H7 (cell line): ENCODE results near the gene ALDH18A1. TPM values are rescaled to one million over a fixed set of nuclear protein-coding genes. Genes with fewer than 3 reads are reported as not detected.

Experiments
- DNase-seq: peaks from one replicate; pipeline ENCODE4 v3.0.0; 2012
- H3K27me3 ChIP-seq: 2 replicates; pipeline ENCODE4 v1.6.0; 2011; ENCODE audit warnings: mild to moderate bottlenecking, low read length; ENCODE audit not compliant: control insufficient read depth, insufficient read depth
- H3K36me3 ChIP-seq: replicated peaks from 2 replicates; pipeline ENCODE4 v1.5.1; 2011; ENCODE audit warnings: low read length; ENCODE audit not compliant: control insufficient read depth, insufficient read depth
- H3K4me3 ChIP-seq: 2 replicates; pipeline ENCODE4 v1.5.1; 2011; ENCODE audit warnings: low read depth, mild to moderate bottlenecking, control low read depth, low read length, moderate library complexity; ENCODE audit not compliant: insufficient read depth
- total RNA-seq: library from RNA; depleted of rRNA; stranded (reverse); fragments of >200 nt; shearing (Covaris generic); gene quantifications from 2 replicates; pipeline ENCODE4 v1.2.3, GENCODE V29; 2014

ALDH18A1 gene
- total RNA-seq, 1 experiment from 2014 or later = 104 TPM

DNA sequence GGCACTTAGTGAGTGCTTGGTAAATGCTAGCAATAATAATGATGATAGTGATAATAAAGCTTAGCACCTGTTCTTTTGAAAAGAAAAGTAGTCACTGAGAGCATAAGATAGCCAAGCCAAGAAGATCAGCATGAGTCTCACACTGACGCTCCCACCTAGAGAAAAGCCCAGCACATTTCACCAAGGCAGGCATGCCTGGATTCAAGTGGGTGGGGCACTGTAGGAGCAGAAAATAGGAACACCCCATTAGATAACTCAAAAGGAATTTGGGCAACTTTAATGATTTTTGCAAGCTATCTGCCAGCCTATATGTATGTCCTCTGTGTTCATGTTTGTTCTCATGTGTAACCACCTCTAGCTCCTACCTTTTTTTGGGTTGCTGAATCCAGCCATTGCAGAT, 77.2 kb downstream of the ALDH18A1 start:
- H3K27me3 ChIP-seq = no peaks in the 10 kb centered on the region
- H3K36me3 ChIP-seq = no peaks in the 10 kb centered on the region
- H3K4me3 ChIP-seq = no peak overlapping the region
- DNase-seq = no peak

DNA sequence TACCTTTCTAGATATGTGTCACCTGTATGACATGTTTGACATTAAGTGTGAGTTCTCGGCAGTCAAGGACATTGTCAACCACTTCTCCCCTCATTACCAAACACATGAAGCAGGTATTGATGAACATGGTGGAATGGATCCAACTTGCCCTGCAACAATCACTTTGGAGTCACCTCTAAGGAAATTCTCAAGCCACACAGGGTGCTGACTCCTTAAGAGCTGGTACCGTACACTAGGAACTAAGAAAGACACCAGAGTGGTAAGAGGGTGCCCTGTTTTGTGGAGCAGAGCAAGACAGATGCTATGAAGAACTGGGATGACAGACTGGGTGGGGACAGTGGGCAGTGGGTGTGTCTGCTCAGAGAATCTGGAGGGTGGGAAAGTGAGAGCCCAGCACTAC, 77.9 kb downstream of the ALDH18A1 start:
- no peak overlapping the region for H3K4me3 ChIP-seq
- H3K27me3 ChIP-seq = no peaks in the 10 kb centered on the region
- DNase-seq = no peak
- H3K36me3 ChIP-seq = no peaks in the 10 kb centered on the region

DNA sequence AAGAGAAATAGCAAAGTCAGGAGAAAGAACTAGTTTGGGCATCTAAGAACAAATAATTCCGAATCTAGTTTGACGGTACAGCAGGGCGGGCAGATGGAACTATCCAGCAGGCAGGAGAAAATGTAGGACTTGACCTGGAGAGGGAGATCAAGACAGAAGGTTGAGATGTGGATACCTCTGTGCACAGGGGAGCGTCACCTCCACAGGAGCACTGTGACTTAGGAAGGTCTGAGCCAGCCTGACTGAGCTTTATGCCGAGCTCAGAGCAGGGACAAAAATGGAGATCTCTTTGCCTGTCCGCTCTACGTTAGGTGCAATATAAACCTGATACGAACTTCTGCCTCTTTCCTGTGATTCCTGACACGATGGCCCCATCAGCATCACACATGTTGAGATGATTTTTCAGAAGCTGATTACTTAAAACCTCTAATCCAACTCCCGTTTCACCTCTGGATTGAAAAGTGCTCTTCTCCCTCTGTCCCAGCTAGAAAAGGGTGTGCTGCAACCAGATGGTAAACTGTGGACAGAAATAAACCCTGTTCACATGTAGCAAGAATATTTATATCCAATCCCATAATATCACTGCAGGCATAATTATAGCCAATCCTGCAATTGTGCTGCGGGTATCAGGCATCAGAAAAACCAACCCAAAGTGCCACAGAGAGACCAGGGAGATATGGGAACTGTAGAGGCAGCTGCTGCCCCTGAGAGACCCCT, 81.7 kb downstream of the ALDH18A1 start:
- Histone ChIP-seq H3K36me3 (no peaks in the 10 kb centered on the region), H3K27me3 (no peaks in the 10 kb centered on the region), H3K4me3 (no peak overlapping the region)
- DNase-seq = no peak

DNA sequence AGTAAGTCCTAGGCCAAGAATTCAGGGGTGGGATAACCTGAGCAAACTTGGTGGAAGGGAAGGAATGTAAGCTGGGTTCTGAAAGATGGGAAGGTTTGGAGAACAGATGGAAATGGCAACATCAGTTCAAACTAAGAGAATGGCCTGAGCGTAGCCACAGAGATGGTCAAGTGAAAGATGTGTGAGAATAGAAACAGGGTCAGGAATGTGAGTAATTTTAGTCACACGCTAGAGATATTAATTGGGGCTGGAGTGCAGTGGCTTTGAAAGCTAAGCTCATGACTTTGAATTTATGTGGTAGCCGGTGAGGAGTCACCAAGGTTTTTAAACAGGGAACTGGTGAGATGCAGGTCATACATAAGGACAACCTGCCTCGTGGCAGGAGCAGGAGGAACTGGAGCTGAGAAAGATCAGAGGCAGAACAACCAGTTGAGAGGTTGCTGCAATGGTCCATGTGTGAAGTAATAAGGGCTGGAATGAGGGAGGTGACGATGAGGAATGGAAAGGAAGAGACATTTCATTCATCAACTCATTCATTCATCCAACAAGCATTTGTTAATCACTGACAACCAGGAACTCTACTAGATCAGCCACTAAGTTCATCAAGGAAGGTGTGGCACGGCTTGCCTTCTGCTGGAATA, 82.4 kb downstream of the ALDH18A1 start:
- no peak for DNase-seq
- H3K36me3 ChIP-seq = no peaks in the 10 kb centered on the region
- no peaks in the 10 kb centered on the region for H3K27me3 ChIP-seq
- no peak overlapping the region for H3K4me3 ChIP-seq

DNA sequence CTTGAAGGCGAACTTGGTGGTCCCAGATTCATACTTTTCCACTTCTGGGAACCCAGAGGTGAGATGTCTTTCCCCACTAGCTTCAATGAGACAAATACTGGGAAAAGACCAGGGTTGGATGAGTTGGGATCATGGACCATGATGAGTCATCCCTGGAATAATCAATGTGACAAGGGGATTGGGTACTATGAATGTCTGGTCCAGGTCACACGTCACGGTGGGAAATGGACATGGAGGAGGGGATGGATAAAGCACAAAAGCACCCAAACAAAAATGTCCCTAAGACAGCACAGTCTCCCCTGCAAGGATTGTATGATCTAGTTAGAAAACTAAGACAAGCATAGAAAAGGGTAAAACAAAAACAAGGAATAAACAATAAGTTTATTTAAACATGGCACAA, 83.0 kb downstream of the ALDH18A1 start:
- H3K4me3 ChIP-seq = no peak overlapping the region
- DNase-seq = no peak
- H3K36me3 ChIP-seq = no peaks in the 10 kb centered on the region
- H3K27me3 ChIP-seq = no peaks in the 10 kb centered on the region

DNA sequence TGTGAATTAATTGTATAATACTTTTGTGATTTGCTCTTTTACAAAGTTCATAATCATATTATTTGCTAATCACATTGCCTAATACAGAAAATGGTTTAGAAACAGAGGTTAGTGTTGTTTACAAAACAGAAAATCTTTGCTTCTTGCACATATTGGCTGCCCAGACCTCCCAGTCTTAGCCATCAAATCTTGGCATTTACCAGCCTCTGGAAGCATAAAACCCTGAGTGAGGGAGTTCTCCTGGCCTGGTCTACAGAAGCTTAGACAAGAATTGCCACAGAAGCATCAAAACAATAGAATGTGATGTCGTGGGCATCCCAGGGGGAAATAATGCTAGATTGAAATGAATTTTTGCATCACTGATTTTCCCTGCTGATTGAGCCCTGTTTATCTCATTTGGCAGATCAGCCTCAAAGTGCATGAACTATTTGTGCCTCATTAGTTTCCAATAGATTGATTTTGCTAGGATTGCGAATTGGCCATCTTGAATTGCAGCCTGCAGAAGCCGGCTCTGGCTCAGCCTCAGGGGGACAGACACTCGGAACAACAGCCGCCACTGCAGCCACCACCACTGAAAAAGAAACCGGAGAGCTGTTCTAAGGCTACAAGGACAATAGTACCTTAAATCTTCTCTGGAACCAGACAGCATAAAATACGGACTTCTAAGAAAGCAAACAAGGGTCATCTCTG, 84.2 kb downstream of the ALDH18A1 start:
- Histone ChIP-seq H3K27me3 (no peaks in the 10 kb centered on the region), H3K4me3 (no peak overlapping the region), H3K36me3 (no peaks in the 10 kb centered on the region)
- no peak for DNase-seq

DNA sequence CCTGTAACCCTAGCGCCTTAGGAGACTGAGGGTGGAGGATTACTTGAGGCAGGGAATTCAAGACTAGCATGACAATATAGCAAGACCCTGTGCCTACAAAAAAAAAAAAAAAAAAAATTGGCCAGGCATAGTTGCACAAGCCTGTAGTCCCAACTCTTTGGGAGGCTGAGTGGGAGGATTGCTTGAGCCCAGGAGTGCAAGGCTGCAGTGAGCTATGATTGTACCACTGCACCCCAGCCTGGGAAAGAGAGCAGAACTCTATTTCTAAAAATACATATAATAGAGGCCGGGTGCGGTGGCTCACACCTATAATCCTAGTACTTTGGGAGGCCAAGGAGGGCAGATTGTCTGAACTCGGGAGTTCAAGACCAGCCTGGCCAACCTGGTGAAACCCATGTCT, 85.1 kb downstream of the ALDH18A1 start:
- Histone ChIP-seq H3K36me3 (no peaks in the 10 kb centered on the region), H3K4me3 (no peak overlapping the region), H3K27me3 (no peaks in the 10 kb centered on the region)
- DNase-seq = no peak

DNA sequence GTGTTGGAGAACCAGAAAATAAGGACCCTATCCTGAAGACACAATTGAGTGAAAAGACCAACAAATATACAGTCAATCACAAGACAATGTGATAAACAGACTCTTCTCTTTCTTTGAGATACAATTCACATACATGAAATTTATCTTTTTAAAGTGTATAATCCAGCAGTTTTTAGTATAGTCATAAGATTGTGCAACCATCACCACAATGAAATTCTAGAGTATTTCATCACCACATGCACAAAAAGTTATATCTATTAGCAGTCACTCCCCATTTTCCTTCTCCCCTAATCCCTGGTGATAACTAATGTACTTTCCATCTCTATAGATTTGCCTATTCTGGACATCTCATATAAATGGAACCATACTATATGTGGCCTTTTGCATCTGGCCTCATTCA, 87.1 kb downstream of the ALDH18A1 start:
- H3K27me3 ChIP-seq = no peaks in the 10 kb centered on the region
- no peak for DNase-seq
- H3K36me3 ChIP-seq = no peaks in the 10 kb centered on the region
- H3K4me3 ChIP-seq = no peak overlapping the region

DNA sequence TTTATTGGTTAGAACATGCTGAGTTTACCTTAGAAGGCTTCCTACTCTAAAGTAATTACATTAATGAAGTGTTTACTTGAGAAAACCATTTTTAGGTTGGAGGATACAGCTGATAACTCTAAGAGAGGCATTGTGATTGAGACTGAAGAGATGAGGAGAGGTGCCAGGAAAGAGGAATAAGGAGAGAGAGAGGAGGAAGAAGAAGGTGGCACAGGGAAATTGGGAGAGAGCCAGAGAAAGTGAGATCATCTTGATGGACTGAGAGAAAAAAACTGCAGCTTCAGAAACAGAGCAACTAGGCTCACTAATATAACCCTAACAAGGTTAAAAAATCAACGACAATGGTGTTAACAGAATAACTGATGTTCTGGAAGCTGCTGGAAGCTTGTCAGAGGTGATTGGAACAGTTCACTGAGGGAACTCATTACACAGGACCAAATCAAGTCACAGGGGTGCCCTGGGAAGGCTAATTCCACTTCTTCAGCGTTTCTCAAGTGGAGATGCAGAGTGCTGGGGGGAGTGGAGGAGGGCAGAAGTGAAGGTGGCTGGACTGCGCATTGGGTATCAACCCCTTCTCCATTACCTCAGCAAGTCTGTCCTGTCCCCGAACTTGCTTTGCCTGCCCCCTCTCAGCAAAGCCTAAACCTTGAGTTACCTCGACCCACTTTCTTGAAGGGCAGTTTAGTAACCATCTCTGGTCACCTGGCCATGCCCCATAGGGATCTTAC, 88.4 kb downstream of the ALDH18A1 start:
- no peaks in the 10 kb centered on the region for H3K36me3 ChIP-seq
- H3K27me3 ChIP-seq = no peaks in the 10 kb centered on the region
- no peak for DNase-seq
- no peak overlapping the region for H3K4me3 ChIP-seq

DNA sequence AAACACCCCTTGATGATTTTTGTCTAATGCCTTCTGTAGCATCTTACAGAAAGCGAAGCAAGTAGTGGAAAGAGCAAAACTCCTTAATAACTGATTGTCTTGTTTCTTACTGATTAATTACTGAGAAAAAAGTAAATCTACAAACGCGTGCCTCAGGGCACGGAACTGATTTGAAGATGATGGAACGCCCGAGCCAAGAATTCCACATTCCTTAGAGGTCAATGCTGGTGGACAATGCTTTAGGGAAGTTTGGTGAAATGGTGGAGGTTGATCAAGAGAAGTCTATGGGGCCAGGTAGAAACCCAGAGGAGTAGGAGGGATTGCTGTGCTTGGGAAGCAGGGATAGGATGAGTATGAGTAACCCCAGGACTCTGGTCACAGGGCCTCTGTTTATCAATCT, 90.4 kb downstream of the ALDH18A1 start:
- Histone ChIP-seq H3K27me3 (no peaks in the 10 kb centered on the region), H3K4me3 (no peak overlapping the region), H3K36me3 (no peaks in the 10 kb centered on the region)
- DNase-seq = no peak

DNA sequence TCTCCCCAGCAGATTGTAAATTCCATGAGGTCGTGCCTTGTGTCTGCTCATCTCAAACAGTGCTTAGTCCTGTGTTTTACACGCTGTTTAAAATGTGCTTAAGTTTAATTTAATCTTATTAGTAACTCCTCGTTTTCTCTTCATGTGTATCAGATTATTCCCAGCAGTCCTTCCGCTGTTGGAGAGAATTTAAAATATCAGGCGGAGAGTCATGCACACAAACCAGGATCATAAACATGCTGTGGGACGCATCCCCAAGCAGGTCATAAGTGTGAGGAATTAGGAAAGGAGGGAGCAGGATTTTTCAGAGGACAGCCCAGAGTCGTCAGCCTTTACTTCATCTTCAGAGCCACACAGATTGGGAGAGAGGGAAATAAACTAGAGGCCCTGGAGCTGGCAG, 91.2 kb downstream of the ALDH18A1 start:
- Histone ChIP-seq H3K27me3 (peaks cover 1% of the 10 kb centered on the region), H3K36me3 (no peaks in the 10 kb centered on the region), H3K4me3 (no peak overlapping the region)
- DNase-seq = no peak

DNA sequence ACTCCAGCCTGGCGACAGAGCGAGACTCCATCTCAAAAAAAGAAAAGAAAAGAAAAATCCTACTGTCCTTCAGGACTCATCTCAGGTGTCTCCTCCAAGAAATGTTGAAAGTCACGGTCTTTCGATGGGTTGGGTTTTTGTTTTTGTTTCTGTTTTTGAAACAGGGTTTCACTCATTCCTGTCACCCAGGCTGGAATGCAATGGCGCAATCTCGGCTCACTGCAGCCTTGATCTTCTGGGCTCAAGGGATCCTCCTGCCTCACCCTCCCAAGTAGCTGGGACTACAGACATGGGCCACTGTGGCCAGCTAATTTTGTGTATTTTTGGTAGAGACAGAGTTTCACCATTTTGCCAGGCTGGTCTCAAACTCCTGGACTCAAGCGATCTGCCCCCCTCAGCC, 92.2 kb downstream of the ALDH18A1 start:
- H3K27me3 ChIP-seq = peaks cover 4% of the 10 kb centered on the region

DNA sequence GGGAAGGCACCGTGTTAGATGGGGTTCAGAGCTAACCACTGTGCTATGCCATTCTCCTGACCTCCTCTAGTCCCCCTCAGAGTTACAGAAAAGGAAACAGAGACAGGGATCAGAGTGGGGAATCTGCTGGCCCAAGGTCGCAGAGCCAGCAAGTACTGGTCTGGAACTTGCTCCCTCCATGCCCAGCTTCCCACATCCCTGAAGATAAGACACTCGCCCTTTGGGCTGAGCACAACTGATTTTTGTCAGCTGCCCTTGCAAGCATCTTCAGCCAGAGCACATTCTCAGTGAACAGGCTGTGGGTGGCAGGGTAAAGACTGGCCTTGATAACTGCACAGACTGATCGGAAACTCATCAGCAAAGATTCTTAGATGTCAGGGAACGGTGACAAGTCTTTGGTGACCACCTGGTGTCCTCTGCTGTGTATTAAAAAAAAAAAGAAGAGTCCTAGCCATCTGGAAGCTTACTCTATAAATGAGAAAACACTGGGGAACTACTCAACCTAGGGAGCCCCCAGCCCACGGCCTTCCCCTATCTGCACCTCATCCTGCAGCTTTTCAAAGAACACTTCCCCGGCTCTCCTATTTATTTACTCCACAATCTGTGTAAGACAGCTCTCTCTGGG, 94.1 kb downstream of the ALDH18A1 start:
- Histone ChIP-seq H3K27me3 (peaks cover 4% of the 10 kb centered on the region), H3K36me3 (no peaks in the 10 kb centered on the region), H3K4me3 (no peak overlapping the region)
- no peak for DNase-seq

More for the DNA sequence above, 92.2 kb downstream of the ALDH18A1 start:
- Histone ChIP-seq H3K36me3 (no peaks in the 10 kb centered on the region), H3K4me3 (no peak overlapping the region)
- no peak for DNase-seq

DNA sequence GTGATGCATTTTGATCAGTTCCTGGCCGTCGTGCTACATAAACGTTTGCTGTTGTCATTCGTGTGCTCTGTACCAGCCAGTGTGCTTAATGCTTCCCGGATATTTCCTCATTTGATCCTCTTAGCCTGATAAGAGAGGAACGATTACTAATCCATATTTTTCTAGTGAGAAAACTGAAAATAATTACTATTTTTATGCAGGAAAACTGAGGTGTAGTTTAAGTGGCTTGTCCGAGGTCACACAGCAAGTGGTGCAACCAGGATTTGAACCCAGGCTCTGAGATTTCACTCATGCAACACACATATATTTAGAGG, 94.7 kb downstream of the ALDH18A1 start:
- DNase-seq = no peak
- Histone ChIP-seq H3K4me3 (peak overlapping the region; percentile 32; the same call in 1 of the 2 replicates), H3K36me3 (no peaks in the 10 kb centered on the region), H3K27me3 (peaks cover 4% of the 10 kb centered on the region)
